CD4-positive, alpha-beta T cell treated with Interleukin-6 for 4 hours (primary cell): ENCODE results near the gene AVEN.
A peak's percentile ranks its signal among the peaks of the same experiment; 100 is the strongest.
"Not testable (repeated sequence)": the region's sequence is repeated elsewhere in the genome, so short reads cannot be mapped to it uniquely, and the experiment has no call there.

Experiments
- DNase-seq: peaks from one replicate; pipeline ENCODE4 v3.0.0-alpha.2; 2020; ENCODE audit warnings: mixed read lengths

Gene AVEN

DNA sequence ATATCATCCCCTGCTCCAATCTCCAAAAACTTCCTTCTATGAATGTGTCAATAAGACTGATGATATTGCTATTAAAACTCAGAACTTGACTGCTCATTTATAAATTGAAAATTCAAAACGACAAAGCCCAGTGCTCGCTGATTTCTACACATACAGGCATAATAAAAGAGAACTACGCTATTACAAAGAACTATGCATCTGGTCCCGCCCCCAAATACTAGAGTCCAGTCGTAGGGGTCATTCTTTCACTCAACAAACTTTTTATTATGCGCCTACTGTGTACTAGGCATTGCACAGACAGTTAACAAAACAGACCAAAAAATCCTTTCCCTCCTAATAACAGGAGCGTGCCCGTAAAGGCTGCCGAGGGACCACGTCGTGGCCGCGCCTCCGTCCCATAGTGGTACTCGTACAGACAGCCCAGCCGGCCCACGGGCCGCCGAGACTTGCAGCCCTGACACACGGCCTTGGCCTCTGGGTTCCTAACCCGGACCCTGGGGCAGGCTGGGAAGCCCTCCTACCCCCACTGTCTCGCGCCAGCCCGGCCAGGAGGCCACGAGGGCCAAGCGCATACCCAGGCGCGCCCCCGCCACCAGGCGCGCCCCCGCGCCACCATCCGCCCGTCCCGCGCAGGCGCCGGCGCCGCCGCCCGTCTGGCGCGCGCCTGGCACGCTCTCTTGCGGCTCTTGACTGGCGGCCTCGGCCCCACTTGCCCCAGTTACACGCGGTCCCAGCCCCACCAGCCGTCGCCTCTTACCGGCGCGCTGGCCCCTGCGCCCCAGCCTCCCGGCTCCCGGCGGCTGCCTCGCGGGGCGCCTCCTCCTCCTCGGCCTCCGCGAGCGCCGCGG is 757 bp downstream of the AVEN start:
- peak; percentile 81 for DNase-seq

DNA sequence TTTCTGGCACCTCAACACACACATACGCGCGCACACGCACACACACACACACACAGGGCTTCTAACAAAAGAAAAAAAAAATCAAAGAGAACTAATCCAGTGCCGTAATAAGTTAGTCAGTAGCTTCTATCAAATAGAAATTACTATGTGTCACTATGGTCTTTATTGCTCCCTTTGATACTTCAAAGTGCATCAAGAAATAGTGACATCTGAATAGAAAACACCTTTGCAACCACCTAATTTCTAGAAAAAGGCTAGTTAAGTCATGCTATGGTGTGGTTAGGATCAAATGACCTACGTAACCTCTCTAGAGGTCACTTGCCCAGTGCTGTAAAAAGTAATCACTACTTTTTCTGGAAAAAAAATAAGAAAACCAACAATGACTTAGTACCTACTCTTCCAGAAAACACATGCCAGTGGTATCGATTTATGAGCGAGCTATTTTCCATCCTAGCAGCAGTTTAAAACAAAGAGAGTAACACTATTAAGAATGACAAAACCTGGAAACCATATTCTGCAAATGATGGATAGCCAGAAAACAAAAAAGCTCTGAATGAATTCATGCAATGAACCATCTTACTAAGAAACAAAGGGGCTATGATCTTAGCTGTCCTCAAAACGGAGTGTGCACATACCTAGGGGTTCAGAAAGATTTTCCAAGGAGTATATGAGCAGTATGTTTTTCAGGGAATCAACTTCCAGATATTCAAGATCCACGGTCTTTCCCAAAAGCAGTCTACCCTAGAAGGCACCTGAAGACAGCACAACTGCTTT is 6.8 kb downstream of the AVEN start:
- DNase-seq, result no peak

DNA sequence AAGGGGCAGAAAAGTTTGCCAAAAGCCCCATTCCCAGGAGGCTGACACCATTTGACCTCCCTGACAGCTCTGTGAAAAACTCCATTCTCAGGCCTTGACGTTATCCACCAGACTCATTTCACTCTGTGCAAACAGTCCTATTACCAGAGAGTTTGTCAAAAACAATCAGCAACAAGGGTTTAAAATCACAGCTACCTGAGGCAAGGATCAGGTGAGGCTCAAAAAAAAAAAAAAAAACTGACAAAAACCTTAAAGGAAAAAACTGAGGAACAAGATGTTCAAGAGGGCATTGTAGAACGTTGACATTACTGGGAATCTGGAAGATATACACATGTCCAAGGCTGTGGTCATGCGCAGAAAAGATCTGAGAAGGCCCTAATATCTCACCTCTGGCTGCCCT is 11.4 kb downstream of the AVEN start:
- no peak for DNase-seq

DNA sequence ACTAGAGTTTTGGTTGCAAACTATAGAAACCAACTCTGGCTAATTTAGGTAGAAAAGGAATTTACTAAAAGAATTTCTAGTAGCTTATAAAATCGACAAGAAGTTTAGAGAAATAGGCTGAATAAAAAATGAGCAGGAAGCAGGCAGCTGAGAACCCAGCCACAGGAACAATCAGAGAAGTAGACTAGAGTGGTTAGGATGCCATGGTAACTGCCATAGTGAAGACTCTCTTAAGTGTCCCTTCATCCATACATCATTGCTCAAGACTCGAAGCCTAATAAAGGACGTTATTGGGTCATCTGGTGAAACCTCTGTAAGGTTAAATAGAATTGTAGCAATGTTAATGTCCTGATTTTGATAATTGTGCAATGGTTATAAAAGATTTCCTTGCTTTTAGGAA is 13.8 kb downstream of the AVEN start:
- DNase-seq, result no peak

DNA sequence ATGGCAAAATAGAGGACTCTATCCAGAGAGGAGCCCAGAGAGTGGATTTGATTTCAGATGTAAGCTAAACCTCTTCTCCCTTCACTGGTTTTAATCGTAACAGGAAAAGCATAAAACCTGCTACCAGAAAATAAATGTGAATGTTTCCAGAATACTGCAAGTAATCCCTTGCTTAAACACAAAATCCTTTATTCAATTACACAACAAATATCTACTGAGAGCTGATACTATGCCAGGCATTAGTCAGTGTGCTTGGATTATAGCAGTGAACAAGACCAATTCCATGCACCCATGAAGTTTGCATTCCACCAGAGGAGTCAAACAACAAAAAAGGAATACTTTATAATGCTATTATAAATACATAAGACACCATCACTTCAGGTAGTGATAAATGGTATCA is 15.1 kb downstream of the AVEN start:
- no peak for DNase-seq

DNA sequence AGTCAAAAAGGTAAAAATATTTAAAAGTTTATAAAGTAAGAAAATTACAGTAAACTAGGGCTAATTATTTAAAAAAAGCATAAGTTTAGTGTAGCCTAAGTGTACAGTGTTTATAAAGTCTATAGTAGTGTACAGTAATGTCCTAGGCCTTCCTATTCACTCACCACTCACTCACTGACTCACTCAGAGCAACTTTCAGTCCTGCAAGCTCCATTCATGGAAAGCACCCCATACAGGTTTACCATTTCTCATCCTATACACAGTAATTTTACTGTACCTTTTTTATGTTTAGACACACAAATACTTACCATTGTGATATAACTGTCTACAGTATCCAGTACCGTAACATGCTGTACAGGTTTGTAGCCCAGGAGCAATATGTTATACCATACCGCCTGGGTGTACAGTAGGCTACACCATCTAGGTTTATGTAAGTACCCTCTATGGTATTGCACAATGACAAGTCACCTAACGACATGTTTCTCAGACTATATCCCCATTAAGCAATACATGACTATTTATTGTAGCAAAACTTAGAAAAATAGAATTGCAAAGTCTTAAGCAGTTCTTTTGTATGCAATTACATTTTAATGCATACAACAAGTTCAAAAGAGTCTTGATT is 19.5 kb downstream of the AVEN start:
- no peak for DNase-seq

DNA sequence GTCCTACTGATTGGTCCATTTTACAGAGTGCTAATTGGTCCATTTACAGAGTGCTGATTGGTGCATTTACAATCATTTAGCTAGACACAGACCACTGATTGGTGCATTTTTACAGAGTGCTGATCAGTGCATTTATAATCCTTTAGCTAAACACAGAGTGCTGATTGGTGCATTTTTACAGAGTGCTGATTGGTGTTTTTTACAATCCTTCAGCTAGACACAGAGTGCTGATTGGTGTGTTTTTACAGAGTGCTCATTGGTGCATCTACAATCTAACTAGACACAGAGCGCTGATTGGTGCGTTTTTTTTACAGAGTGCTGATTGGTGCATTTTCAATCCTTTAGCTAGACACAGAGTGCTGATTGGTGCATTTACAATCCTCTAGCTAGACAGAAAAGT is 20.3 kb downstream of the AVEN start:
- DNase-seq, result not testable (repeated sequence)

DNA sequence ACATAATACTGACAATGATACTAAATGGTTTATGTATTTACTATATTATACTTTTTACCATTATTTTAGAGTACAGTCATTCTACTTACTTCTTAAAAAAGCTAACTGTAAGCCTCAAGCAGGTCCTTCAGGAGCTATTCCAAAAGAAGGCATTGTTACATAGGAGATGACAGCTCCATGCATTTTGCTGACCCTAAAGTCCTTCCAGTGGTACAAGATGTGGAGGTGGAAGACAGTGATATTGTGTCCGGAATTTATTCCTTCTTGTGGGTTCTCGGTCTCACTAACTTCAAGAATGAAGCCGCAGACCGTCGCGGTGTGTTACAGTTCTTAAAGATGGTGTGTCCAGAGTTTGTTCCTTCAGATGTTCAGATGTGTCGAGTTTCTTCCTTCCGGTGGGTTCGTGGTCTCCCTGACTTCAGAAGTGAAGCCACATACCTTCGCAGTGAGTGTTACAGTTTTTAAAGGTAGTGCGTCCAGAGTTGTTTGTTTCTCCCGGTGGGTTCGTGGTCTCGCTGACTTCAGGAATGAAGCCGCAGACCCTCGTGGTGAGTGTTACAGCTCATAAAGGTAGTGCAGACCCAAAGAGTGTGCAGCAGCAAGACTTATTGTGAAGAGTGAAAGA is 20.9 kb downstream of the AVEN start:
- DNase-seq, result peak; percentile 8

DNA sequence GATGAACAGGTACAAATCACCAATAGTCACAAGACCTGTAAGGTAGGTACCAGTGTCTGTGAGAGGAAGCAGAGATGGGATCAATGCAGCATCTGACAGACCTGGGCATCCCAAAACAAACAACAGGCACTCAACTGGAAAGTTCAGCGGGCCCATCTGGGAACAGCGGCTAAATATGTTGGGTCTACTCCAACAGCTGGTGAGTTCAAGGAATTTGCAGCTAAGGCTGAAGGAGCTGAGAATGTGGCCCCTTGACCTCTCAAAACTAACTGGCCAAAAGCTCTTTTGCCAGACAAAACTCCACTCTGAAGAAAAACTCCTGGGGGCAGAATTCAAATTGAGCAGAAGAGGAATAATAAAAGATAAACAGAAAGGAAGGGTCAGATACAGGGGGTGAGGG is 24.4 kb downstream of the AVEN start:
- no peak for DNase-seq

DNA sequence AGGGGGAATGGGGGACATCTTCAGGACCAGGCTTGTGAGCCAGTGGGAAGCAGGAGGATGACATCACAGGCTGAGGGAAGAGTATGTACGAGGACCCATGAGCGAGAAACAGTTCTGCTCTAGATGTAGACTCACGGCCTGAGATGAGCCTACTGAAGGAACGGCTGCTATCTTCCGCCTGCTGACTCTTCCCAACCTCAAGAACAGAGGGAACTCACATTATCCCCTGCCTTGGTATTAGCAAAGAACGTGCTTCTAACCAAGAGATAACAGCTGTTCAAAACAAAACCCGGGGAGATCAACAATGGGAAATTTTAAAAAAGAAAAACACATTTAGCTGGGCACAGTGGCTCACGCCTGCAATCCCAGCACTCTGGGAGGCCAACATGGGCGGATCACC is 25.3 kb downstream of the AVEN start:
- DNase-seq, result no peak

DNA sequence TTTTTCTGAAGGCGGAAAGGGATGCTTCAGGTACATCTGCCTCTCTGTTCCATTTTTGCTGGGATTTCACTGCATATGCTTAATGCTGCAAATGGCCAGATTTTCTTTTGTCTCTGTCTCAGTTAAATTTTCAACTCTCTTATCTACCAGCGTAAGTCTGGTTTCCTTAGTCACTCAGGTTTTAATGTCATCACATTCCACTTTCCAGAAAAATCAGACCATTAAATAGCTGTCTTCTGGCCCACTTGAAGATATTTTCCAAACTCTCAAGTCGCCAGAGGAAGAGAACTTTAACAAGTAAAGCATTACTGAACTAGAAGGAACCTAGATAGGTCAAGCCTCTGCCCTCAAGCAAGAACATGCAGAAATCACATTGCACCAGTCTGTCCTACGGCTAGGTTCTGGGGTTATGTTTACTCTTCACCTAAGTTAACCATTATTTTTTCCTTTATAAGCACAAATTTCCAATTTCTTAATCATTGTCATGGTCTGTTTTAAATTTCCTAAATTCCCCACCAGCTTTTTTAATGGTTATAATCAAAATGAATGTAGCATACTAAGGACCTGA is 26.5 kb downstream of the AVEN start:
- no peak for DNase-seq

DNA sequence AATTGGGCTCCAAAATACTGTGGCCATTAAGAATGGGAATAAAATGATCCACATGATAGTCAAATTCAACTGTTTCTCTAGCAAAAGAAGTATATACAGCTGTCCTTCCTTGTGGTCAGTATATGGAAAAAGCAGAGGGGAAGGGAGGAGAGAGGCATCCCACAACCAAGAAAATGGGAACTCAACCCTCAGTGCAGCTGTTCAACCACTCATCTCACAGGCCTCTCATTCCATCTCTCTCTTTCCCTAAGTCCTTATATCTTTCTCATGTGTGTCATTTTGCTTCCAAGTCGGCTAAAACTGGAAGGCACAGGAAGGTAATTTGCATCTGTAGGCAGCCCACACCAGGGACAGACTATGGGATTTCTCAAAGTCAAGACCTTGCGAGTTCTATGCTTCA is 27.5 kb downstream of the AVEN start:
- no peak for DNase-seq

DNA sequence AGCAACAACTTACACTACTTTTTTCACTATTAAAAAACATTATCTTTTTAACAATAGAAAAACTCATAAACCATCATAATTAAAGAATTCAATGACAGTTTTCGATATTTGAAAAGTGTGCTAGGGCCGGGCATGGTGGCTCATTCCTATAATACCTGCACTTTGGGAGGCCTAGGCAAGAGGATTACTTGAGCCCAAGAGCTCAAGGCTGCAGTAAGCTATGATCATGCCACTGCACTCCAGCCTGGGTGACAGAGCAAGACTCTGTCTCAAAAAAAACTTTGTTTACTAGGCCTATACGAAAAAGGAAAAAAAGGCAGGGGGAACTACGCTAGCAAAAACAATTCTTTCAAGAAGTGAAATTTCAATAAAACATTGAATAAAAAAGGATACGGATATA is 28.1 kb downstream of the AVEN start:
- DNase-seq, result no peak

DNA sequence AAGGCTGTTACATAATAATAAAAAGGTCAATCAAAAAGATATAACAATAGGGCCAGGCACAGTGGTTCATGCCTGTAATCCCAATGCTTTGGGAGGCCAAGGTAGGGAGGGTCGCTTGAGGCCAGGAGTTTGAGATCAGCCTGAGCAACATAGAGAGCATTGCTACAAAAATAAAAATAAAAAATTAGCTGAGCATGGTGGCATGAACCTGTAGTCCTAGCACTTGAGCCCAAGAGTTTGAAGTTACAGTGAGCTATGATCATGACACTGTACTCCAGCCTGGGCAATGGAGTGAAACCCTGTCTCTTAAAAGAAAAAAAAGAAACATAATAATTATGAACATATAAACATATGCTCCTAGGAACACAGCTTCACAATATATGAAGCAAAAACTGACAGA is 29.3 kb downstream of the AVEN start:
- DNase-seq, result no peak

DNA sequence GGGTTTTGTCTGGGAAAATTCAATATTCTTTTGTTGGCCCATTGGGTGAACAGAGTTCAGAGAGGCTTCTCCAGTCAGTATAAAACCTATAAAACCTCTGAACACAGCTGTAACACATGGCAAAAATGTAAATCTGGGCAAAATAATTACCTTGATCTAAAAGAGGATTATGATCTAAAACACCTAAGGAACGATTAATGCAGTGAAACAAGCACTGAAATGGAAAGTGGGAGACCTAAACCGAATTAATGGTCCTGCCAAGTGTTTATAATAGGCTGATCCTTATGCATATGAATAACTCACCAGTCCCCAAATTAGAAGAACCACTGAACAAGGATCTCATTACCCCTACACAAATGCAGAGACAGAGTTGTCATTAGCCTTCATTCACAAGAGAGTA is 32.6 kb downstream of the AVEN start:
- no peak for DNase-seq

DNA sequence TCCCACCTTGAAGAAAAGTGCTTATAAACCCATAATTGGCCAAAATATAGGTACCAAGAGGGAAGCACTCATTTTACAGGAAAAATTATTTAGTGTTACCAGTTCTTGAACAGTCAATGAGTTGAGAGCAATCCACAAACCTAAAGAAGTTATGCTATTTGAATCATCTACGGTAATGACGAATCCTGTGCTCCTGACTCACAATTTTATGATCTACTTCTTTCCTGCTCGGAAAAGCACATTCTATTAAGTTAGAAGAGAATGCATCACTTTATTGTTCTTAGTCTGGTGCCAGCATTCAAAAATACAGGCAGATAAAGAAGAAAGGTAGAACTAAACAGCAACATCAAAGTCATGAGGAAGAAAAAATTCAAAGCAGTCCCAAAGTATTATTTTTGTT is 37.5 kb downstream of the AVEN start:
- no peak for DNase-seq

DNA sequence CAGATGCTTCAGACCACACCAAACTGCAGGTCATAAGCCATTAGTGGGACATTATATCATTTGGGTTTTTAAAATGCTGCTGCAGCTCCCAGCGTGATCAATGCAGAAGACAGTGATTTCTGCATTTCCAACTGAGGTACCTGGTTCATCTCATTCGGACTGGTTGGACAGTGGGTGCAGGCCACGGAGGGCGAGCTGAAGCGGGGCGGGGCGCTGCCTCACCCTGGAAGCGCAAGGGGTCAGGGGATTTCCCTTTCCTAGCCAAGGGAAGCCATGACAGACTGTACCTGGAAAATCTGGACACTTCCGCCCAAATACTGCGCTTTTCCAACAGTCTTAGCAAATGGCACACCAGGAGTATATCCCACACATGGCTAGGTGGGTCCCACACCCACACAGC is 43.3 kb downstream of the AVEN start:
- DNase-seq, result not testable (repeated sequence)

DNA sequence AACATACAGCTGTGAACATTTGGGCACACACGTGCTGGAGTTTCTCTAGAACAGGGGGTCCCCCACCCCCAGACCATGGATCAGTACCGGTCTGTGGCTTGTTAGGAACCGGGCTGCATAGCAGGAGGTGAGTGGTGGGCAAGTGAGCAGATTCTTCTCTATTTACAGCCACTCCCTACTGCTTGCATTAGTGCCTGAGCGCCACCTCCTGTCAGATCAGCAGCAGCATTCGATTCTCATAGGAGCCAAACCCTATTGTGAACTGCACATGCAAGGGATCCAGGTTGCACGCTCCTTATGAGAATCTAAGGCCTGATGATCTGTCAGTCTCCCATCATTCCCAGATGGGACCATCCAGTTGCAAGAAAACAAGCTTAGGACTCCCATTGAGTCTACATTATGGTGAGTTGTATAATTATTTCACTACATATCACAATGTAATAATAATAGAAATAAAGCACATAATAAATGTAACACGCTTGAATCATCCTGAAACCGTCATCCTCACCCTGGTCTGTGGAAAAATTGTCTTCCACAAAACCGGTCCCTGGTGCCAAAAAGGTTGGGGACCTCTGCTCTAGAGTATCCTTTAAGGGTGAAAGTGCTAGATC is 44.9 kb downstream of the AVEN start:
- no peak for DNase-seq

DNA sequence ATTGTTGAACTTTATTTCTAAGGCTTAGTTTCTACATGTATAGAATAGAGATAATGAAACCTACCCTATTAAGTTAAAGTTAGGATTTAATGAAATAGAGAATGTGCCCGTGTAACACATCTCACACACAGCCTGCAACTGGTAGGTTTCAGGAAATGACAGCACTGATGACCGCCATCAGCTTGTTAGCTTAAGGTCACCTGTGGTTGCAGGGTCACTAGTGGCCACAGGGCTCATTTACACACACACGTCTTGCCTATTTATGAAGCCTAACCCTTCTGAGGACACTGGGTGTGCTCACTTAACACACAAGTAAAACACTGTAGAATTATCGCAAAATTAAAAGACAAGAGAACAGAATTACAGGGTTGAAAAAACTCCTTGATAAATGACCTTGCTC is 50.6 kb downstream of the AVEN start:
- DNase-seq, result no peak

DNA sequence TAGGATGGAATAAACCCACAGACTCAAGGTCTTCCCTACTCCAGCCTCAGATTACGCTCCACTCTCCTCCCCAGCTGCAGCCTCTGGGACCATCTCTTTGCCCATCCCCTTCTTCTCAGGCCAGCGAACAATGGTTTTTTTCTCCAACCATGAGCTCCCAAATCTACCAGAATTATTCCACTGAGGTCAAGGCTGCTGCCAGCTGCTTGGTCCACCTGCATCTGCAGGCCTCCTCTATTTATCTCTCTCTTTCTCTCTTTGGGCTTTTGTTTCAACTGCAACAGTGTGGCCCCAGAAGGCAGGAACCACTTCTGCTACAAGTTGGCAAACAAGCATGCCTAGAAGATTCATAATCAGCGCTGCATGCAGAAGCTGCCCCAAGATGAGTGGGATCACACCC is 51.6 kb downstream of the AVEN start:
- no peak for DNase-seq

DNA sequence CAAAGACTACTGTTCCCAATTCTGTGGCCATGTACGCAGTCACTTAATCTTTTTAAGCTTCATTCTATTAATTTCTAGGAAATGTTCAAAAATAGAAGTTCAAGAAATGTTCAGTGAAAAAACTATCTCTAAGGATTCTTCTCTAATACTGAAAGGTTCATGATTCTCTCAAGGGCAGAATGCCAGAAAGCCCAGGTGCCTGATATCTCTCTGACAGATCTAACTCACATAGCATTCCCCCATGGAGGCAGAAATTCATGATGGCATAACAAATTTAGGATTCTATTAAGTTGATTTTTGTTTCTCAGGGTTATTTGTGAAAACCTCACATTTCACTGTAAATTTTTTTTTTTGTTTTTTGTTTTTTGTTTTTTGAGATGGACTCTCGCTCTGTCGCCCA is 53.3 kb downstream of the AVEN start:
- no peak for DNase-seq

DNA sequence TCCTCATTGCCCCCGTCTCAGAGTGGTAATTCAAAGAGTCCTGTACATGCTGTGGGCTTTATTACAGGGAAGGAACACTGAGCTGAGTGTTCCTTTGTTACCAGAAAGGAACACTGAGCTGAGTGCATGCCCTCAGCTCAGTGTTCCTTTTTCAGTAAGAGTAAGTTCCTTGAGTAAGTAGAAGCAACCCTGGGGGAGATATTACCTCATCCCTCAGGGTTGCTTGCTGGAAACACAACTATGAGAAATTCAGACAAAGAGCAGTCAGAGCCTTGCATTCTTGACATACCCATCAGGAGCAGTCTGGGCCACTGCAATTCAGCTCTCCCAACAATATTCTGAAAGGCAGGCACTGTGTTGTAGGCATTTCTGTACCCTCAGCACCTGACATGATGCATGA is 53.7 kb downstream of the AVEN start:
- DNase-seq, result no peak

DNA sequence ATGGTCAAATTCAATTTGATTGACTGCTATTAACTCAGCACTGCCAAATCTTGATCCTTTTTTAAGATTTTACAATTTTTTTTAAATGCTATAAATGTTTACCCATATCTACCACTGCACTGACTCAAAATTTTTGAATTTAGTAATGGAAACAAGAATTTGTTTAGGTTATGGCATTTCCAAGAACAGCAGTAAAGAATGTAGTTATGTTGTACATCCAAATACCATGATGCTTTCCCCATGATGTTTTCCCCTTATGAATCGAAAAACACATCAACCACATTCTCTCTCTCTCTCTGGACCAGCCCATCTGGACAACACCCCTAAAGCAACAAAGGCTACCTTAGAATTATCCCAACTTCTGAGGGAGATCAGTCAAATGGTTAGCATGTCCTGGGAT is 56.5 kb downstream of the AVEN start:
- DNase-seq, result no peak
